CD4-positive, alpha-beta T cell (primary cell): Measurements from ENCODE around the gene CMSS1. TPM values are rescaled to one million over a fixed set of nuclear protein-coding genes. Genes with fewer than 3 reads are reported as not detected.

Experiments
- ATAC-seq: fragments of 200-7000 bp; cut with Tn5 transposase; one replicate; pipeline ENCODE4 v1.10.0; 2022; ENCODE audit warnings: mild to moderate bottlenecking; ENCODE audit not compliant: poor library complexity
- CTCF ChIA-PET: fragments of 350-600 bp; sonication (Branson Sonifier 250); formaldehyde crosslinking; loops from one replicate; lab custom pipeline; 2021; ENCODE audit warnings: antibody characterized with exemption, inconsistent platforms; lab: Charles Lee
- POLR2A ChIA-PET: fragments of 350-600 bp; sonication (Branson Sonifier 250); formaldehyde crosslinking; loops from one replicate; lab custom pipeline; 2021; ENCODE audit warnings: antibody characterized with exemption, inconsistent platforms; lab: Charles Lee
- DNase-seq, 14 experiments: peaks; one replicate each; pipeline ENCODE4 v3.0.0-alpha.2; 2013 to 2020; ENCODE audit warnings: mixed read lengths in 2 of 14
- H3K27ac ChIP-seq, 2 donors: one replicate each; pipeline versions ENCODE4 v1.5.1 to v1.7.0; 2013; ENCODE audit warnings: low read length in 2 of 2, low read depth in 1 of 2, mild to moderate bottlenecking in 1 of 2
- H3K27me3 ChIP-seq, 2 experiments: 1 replicate in 1 of 2; 2 replicates in 1 of 2; pipeline versions ENCODE4 v1.6.1 to v1.7.0; 2013; ENCODE audit warnings: low read length in 2 of 2, control low read depth in 1 of 2, mild to moderate bottlenecking in 1 of 2, moderate library complexity in 1 of 2; ENCODE audit not compliant: insufficient read depth in 2 of 2, control insufficient read depth in 1 of 2
- H3K36me3 ChIP-seq: one replicate; pipeline ENCODE4 v1.6.1; 2013; ENCODE audit warnings: low read length, control low read depth; ENCODE audit not compliant: insufficient read depth
- H3K4me1 ChIP-seq: one replicate; pipeline ENCODE4 v1.6.1; 2013; ENCODE audit warnings: low read length, control low read depth; ENCODE audit not compliant: insufficient read depth
- H3K4me3 ChIP-seq: one replicate; pipeline ENCODE4 v1.5.1; 2013; ENCODE audit warnings: mild to moderate bottlenecking, low read length, moderate library complexity
- H3K9me3 ChIP-seq, 2 experiments: 1 replicate in 1 of 2; 2 replicates in 1 of 2; pipeline versions ENCODE4 v1.6.1 to v1.7.0; 2013; ENCODE audit warnings: low read length in 2 of 2, mild to moderate bottlenecking in 2 of 2, control low read depth in 1 of 2, moderate library complexity in 1 of 2; ENCODE audit not compliant: control insufficient read depth in 1 of 2, insufficient read depth in 1 of 2
- H3K27ac Mint-ChIP-seq: one replicate; pipeline ENCODE4 v1.8.0; 2020; ENCODE audit warnings: mixed read lengths
- H3K27me3 Mint-ChIP-seq: one replicate; pipeline ENCODE4 v1.8.0; 2021; ENCODE audit warnings: mixed read lengths
- H3K36me3 Mint-ChIP-seq: one replicate; pipeline ENCODE4 v1.8.0; 2021; ENCODE audit warnings: low read depth, mixed read lengths
- H3K4me1 Mint-ChIP-seq: one replicate; pipeline ENCODE4 v1.8.0; 2021; ENCODE audit warnings: low read depth, mixed read lengths
- H3K4me3 Mint-ChIP-seq: one replicate; pipeline ENCODE4 v1.8.0; 2020; ENCODE audit warnings: mild to moderate bottlenecking, mixed read lengths
- H3K9me3 Mint-ChIP-seq: one replicate; pipeline ENCODE4 v1.8.0; 2020; ENCODE audit warnings: mixed read lengths
- CTCF ChIP-seq: fragments of 200-600 bp; IDR thresholded peaks from one replicate; pipeline ENCODE4 v1.8.0; 2022; ENCODE audit warnings: antibody characterized with exemption, mild to moderate bottlenecking
- intact Hi-C, 2 experiments: fragments of 100-400 bp; cut with DNase I in 1 of 2; cut with micrococcal nuclease in 1 of 2; formaldehyde crosslinking; loops; one replicate each; pipeline versions ENCODE4 v1.15.1 to v1.9.0; 2023 to 2025; cut with DNase I, micrococcal nuclease
- total RNA-seq, 174 experiments: library from RNA in 2 of 174; stranded (reverse) in 2 of 174; gene quantifications; one replicate each; pipeline ENCODE4 v1.2.3 and lab custom pipeline; 2021 to 2026

CMSS1 gene
- total RNA-seq, 2 experiments from 2014 or later = 12.2 TPM

GRCh38 chr3:100197876-100198275, 380.2 kb downstream of the CMSS1 start:
- no peak for DNase-seq
- ATAC-seq = no peak
- ChIA-PET CTCF (no interaction called here), POLR2A (interaction anchor here (0.6 kb wide), 1 partner anchor 254 kb away, joined by 3 read pairs; no protein-coding TSS in a partner anchor)
- H3K27me3 Mint-ChIP-seq = no peaks in the 10 kb centered on the region
- no peaks in the 10 kb centered on the region for H3K9me3 Mint-ChIP-seq
- Histone ChIP-seq H3K27ac (no peak overlapping the region), H3K4me1 (no peaks in the 10 kb centered on the region), H3K36me3 (no peaks in the 10 kb centered on the region), H3K27me3 (no peaks in the 10 kb centered on the region), H3K9me3 (peaks cover 0 to 7% of the 10 kb centered on the region in 2 experiments), H3K4me3 (no peak overlapping the region)
- no peak for TF ChIP-seq CTCF
- H3K27ac Mint-ChIP-seq = no peak overlapping the region
- H3K4me1 Mint-ChIP-seq = no peaks in the 10 kb centered on the region
- H3K36me3 Mint-ChIP-seq = no peaks in the 10 kb centered on the region
- intact Hi-C loops = no loop called here
- no peak overlapping the region for H3K4me3 Mint-ChIP-seq

- Mint-ChIP-seq H3K27me3 (no peaks in the 10 kb centered on the region), H3K9me3 (no peaks in the 10 kb centered on the region), H3K36me3 (no peaks in the 10 kb centered on the region), H3K27ac (no peak overlapping the region), H3K4me3 (no peak overlapping the region), H3K4me1 (no peaks in the 10 kb centered on the region)
- Histone ChIP-seq H3K4me1 (no peaks in the 10 kb centered on the region), H3K9me3 (peaks cover 0 to 7% of the 10 kb centered on the region in 2 experiments), H3K27me3 (no peaks in the 10 kb centered on the region), H3K27ac (no peak overlapping the region), H3K4me3 (no peak overlapping the region), H3K36me3 (no peaks in the 10 kb centered on the region)
- POLR2A ChIA-PET = no interaction called here
- DNase-seq = no peak
- CTCF ChIA-PET = no interaction called here
- TF ChIP-seq CTCF = no peak
- intact Hi-C loops = no loop called here
- no peak for ATAC-seq
Measured at GRCh38 chr3:100198579-100199269, 381.1 kb downstream of the CMSS1 start.

- DNase-seq (no peak), ATAC-seq (no peak)
- no peaks in the 10 kb centered on the region for H3K9me3 Mint-ChIP-seq
- no peaks in the 10 kb centered on the region for H3K36me3 Mint-ChIP-seq
- Histone ChIP-seq H3K9me3 (no peaks in the 10 kb centered on the region), H3K4me1 (peaks cover 5% of the 10 kb centered on the region), H3K36me3 (no peaks in the 10 kb centered on the region), H3K4me3 (no peak overlapping the region), H3K27me3 (no peaks in the 10 kb centered on the region), H3K27ac (no peak overlapping the region)
- H3K27me3 Mint-ChIP-seq = no peaks in the 10 kb centered on the region
- intact Hi-C loops = no loop called here
- H3K4me3 Mint-ChIP-seq = no peak overlapping the region
- peaks cover 7% of the 10 kb centered on the region for H3K4me1 Mint-ChIP-seq
- ChIA-PET CTCF (no interaction called here), POLR2A (no interaction called here)
- H3K27ac Mint-ChIP-seq = no peak overlapping the region
- TF ChIP-seq CTCF = no peak
Measured at GRCh38 chr3:100205171-100205570, 387.5 kb downstream of the CMSS1 start.
